AG09319 (cell line): Measurements from ENCODE around the gene PDZD2.

Experiments used
- DNase-seq: peaks from one replicate; pipeline ENCODE4 v3.0.0-alpha.2; 2010; ENCODE audit warnings: low read depth; ENCODE audit errors: extremely low read depth
- TF ChIP-seq, protein P1 (sequence below): IDR thresholded peaks from 2 replicates; pipeline ENCODE4 v1.5.1; 2011; ENCODE audit warnings: low read depth, mild to moderate bottlenecking, inconsistent platforms, low read length, moderate library complexity

The PDZD2 gene

DNA sequence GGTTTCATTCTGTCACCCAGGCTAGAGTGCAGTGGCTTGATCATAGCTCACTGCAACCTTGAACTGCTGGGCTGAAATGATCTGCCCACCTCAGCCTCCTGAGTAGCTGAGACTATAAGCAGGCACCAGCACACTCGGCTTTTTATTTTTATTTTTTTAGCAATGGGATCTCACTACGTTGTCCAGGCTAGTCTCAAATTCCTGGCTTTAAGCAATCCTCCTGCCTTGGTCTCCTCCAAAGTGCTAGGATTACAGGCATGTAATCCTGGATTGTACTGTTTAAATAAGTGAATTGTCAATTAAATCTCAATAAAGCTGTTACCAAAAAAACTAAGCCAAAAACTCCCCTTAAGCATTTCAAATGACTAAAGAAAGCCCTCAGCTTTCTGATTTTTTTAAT lies 516.3 kb downstream of the PDZD2 start:
- no peak for DNase-seq
- TF ChIP-seq, protein P1, sequence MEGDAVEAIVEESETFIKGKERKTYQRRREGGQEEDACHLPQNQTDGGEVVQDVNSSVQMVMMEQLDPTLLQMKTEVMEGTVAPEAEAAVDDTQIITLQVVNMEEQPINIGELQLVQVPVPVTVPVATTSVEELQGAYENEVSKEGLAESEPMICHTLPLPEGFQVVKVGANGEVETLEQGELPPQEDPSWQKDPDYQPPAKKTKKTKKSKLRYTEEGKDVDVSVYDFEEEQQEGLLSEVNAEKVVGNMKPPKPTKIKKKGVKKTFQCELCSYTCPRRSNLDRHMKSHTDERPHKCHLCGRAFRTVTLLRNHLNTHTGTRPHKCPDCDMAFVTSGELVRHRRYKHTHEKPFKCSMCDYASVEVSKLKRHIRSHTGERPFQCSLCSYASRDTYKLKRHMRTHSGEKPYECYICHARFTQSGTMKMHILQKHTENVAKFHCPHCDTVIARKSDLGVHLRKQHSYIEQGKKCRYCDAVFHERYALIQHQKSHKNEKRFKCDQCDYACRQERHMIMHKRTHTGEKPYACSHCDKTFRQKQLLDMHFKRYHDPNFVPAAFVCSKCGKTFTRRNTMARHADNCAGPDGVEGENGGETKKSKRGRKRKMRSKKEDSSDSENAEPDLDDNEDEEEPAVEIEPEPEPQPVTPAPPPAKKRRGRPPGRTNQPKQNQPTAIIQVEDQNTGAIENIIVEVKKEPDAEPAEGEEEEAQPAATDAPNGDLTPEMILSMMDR, result no peak

DNA sequence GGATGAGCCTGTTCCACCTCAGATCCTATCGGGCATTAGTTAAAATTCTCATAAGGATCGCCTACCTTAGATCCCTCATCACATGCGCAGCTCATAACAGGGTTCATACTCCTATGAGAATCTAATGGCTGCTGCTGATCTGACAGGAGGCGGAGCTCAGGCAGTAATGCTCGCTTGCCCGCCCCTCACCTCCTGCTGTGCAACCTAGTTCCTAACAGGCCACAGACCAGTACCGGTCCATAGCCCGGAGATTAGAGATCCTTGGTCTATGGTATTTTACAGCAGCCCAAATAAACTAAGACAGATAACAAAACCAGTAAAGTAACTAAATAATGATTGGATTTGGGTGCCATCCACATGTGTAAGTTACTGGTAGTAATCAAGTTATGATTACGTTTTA lies 517.7 kb downstream of the PDZD2 start:
- TF ChIP-seq, protein P1, result no peak
- DNase-seq, result no peak

DNA sequence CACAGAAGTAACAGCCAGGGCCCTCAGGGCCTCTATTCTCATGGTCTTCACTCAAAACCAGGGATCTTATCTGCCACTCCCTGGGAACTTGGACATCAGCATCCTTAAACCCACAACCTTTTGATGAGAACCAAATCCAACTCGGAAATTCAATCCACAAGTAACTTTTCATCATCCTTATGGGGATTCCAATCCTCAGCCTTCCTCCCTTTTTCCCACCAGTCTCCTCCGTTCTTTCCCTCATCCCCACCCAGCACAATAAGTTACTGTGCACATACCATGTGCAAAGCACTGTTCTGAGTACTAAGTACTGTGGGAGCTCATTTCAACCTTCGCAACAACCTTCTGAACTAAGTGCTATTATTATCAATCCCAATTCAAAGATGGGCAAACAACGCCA lies 518.1 kb downstream of the PDZD2 start:
- TF ChIP-seq, protein P1, result no peak
- DNase-seq, result no peak

DNA sequence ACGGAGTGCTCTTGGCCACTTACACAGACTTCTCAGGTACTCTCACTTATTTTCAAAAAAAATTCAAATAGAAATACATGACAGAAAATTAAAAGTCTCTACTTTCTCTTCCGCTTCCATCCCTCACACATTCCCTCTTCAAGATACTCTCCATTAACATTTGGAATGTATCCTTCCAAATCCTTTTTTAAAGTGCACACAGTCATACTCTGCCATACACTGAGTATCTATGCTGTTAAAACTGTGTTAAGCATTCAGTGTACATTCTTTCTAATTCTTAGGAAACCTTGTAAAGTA lies 519.7 kb downstream of the PDZD2 start:
- TF ChIP-seq, protein P1, result no peak
- no peak for DNase-seq

DNA sequence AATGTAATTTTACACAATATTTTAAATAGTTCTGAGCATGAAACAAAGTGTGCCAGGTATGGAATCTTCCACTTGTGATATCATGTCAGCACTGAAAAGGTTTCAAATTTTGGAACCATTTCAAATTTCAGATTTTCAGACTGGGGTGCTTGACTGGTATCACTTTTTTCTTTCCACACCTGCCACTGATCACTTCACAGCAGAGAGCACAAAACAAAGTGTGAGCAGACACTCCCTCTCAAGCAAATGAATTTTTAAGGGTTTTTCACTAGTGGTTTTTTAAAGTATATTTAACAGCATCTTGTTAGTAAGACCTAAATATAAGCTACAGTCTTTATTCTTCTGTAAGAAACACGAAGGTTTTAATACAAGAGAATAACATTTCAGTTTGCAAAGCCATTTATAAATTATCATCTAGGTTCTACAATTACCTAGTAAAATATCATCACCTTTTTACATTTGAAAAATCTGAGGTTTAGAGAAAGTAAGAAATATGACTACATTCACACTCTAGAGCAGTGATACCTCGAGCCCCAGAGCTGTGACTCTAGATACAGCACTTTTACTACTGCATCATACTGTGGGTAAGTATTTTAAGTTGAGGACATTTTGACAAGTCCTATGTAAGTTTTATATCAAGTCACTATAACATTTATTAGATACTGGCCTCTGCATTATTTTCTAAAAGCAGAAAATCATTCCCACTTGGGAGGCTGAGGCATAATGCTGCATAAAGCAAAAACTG lies 520.6 kb downstream of the PDZD2 start:
- TF ChIP-seq, protein P1, result no peak
- DNase-seq, result no peak

DNA sequence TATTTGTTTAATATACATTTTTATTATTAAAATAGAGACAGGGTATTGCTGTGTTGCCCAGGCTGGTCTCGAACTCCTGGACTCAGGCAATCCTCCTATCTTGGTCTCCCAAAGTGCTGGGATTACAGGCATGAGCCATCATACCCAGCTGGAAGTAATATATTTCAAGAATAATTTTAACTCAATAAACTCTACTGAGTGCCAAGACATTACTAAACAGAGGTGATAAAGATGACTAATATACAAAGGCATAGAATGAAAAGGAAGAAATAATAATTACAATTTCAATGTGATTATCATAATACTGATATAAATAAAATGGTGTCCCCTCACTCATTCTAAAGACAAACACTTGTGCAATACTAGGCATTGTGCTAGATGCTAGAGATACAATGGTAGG lies 521.3 kb downstream of the PDZD2 start:
- DNase-seq, result no peak
- TF ChIP-seq, protein P1, result no peak
